Measurements from ENCODE around the gene ACOT13.
"Not testable (repeated sequence)": the region's sequence is repeated elsewhere in the genome, so short reads cannot be mapped to it uniquely, and the experiment has no call there.

ACOT13 gene

GRCh38 chr6:24731456-24732134 lies 64.7 kb downstream of the ACOT13 start:
- not testable (repeated sequence) for DNase-seq

- DNase-seq = no peak
Observed at GRCh38 chr6:24734166-24734565, 67.3 kb downstream of the ACOT13 start.

- DNase-seq = not testable (repeated sequence)
Observed at GRCh38 chr6:24734710-24735109, 67.8 kb downstream of the ACOT13 start.

GRCh38 chr6:24738741-24739140 lies 71.9 kb downstream of the ACOT13 start:
- DNase-seq = no peak

- no peak for DNase-seq
Observed at GRCh38 chr6:24740861-24741260, 74.0 kb downstream of the ACOT13 start.

GRCh38 chr6:24742216-24742738 lies 75.4 kb downstream of the ACOT13 start:
- no peak for DNase-seq

GRCh38 chr6:24743265-24743943 lies 76.5 kb downstream of the ACOT13 start:
- DNase-seq = no peak

- no peak for DNase-seq
Observed at GRCh38 chr6:24743944-24744335, 77.1 kb downstream of the ACOT13 start.

GRCh38 chr6:24744911-24745310 lies 78.0 kb downstream of the ACOT13 start:
- DNase-seq = no peak

GRCh38 chr6:24749297-24749696 lies 82.4 kb downstream of the ACOT13 start:
- no peak for DNase-seq

GRCh38 chr6:24750878-24751277 lies 84.0 kb downstream of the ACOT13 start:
- not testable (repeated sequence) for DNase-seq

- no peak for DNase-seq
Observed at GRCh38 chr6:24752503-24752902, 85.6 kb downstream of the ACOT13 start.

GRCh38 chr6:24752917-24753492 lies 86.1 kb downstream of the ACOT13 start:
- no peak for DNase-seq

GRCh38 chr6:24753545-24753944 lies 86.7 kb downstream of the ACOT13 start:
- no peak for DNase-seq

- DNase-seq = not testable (repeated sequence)
Observed at GRCh38 chr6:24754378-24754777, 87.5 kb downstream of the ACOT13 start.
